Hepatocyte (in vitro differentiated cells): ENCODE results near the gene CEP131. TPM values are rescaled to one million over a fixed set of nuclear protein-coding genes. Genes with fewer than 3 reads are reported as not detected.

Experiments used
- DNase-seq: peaks from one replicate; pipeline ENCODE4 v3.0.0-alpha.2; 2016; ENCODE audit warnings: low spot score
- H2AFZ ChIP-seq: fragments of 200-600 bp; sonication (generic); 2 replicates; pipeline ENCODE4 v1.6.0; 2016; ENCODE audit warnings: antibody characterized with exemption, mild to moderate bottlenecking
- H3K27ac ChIP-seq: fragments of 200-600 bp; sonication (generic); 2 replicates; pipeline ENCODE4 v1.5.1; 2016; ENCODE audit warnings: mild to moderate bottlenecking
- H3K27me3 ChIP-seq: fragments of 200-600 bp; sonication (generic); 2 replicates; pipeline ENCODE4 v1.6.1; 2016
- H3K36me3 ChIP-seq: fragments of 200-600 bp; sonication (generic); replicated peaks from 2 replicates; pipeline ENCODE4 v1.5.1; 2016; ENCODE audit warnings: low read depth; ENCODE audit not compliant: insufficient read depth
- H3K4me1 ChIP-seq: fragments of 200-600 bp; sonication (generic); 2 replicates; pipeline ENCODE4 v1.5.1; 2016; ENCODE audit warnings: mild to moderate bottlenecking, moderate library complexity; ENCODE audit not compliant: insufficient read depth
- H3K4me2 ChIP-seq: fragments of 200-600 bp; sonication (generic); 2 replicates; pipeline ENCODE4 v1.6.0; 2016
- H3K4me3 ChIP-seq: fragments of 200-600 bp; sonication (generic); 2 replicates; pipeline ENCODE4 v1.5.1; 2016; ENCODE audit warnings: mild to moderate bottlenecking
- H3K79me2 ChIP-seq: fragments of 200-600 bp; sonication (generic); 2 replicates; pipeline ENCODE4 v1.6.0; 2017; ENCODE audit warnings: mild to moderate bottlenecking
- H3K9me2 ChIP-seq: fragments of 200-600 bp; sonication (generic); replicated peaks from 2 replicates; pipeline ENCODE4 v1.6.0; 2017; ENCODE audit warnings: mild to moderate bottlenecking; ENCODE audit not compliant: insufficient read depth
- H3K9me3 ChIP-seq: fragments of 200-600 bp; sonication (generic); 2 replicates; pipeline ENCODE4 v1.5.1; 2016; ENCODE audit warnings: low read depth, mild to moderate bottlenecking
- H4K20me1 ChIP-seq: fragments of 200-600 bp; sonication (generic); 2 replicates; pipeline ENCODE4 v1.6.0; 2016; ENCODE audit warnings: mild to moderate bottlenecking; ENCODE audit not compliant: insufficient read depth, poor library complexity, severe bottlenecking
- CTCF ChIP-seq: fragments of 200-600 bp; sonication (generic); IDR thresholded peaks from 2 replicates; pipeline ENCODE4 v1.5.1; 2016; ENCODE audit warnings: antibody characterized with exemption, mild to moderate bottlenecking; ENCODE audit not compliant: poor library complexity
- EZH2 ChIP-seq: fragments of 200-600 bp; sonication (generic); IDR thresholded peaks from 2 replicates; pipeline ENCODE4 v1.6.1; 2016; ENCODE audit warnings: antibody characterized with exemption, mild to moderate bottlenecking, borderline replicate concordance
- EZH2phosphoT487 ChIP-seq: fragments of 200-600 bp; sonication (generic); IDR thresholded peaks from one replicate; pipeline ENCODE4 v1.6.1; 2018; ENCODE audit warnings: antibody characterized with exemption, mild to moderate bottlenecking, low read depth, moderate library complexity; ENCODE audit not compliant: unreplicated experiment, severe bottlenecking
- WGBS: methylation state at CpG from one replicate; pipeline ENCODE4 v1.1.6; 2016; ENCODE audit warnings: low lambda C conversion rate; ENCODE audit errors: missing lambda C conversion rate; 5-methylcytosine and 5-hydroxymethylcytosine counted together
- polyA plus RNA-seq: library from polyadenylated mRNA; unstranded; fragments of >200 nt; fragmentation: Nextera tagmentation; extraction: Ambion mirVana; gene quantifications from 2 replicates; pipeline ENCODE4 v1.2.1, GENCODE V29; 2016
- total RNA-seq: library from RNA; depleted of rRNA; stranded (reverse); fragments of >200 nt; gene quantifications from 2 replicates; pipeline ENCODE4 v1.2.3, GENCODE V29; 2014

Gene CEP131
- total and polyA plus RNA-seq, 2 experiments from 2014 or later: 7.3 to 10.1 TPM

- H3K4me1 ChIP-seq: no peaks in the 10 kb centered on the region
- TF ChIP-seq EZH2phosphoT487: no peak
- TF ChIP-seq EZH2: no peak
- TF ChIP-seq CTCF: no peak
- WGBS: 90% methylated on average over 5 of the region's 5 CpGs
- H3K9me2 ChIP-seq: no peaks in the 10 kb centered on the region
- H3K4me3 ChIP-seq: no peak overlapping the region
- H3K27ac ChIP-seq: no peak overlapping the region
- DNase-seq: no peak
- no peaks in the 10 kb centered on the region for H4K20me1 ChIP-seq
- H3K9me3 ChIP-seq: no peaks in the 10 kb centered on the region
- H3K36me3 ChIP-seq: no peaks in the 10 kb centered on the region
- H3K79me2 ChIP-seq: no peaks in the 10 kb centered on the region
- H3K4me2 ChIP-seq: no peak overlapping the region
- H3K27me3 ChIP-seq: no peaks in the 10 kb centered on the region
- no peak overlapping the region for H2AFZ ChIP-seq
Observed at GRCh38 chr17:81182596-81182995, 40.2 kb downstream of the CEP131 start.

- Histone ChIP-seq H4K20me1 (no peaks in the 10 kb centered on the region), H3K9me3 (no peaks in the 10 kb centered on the region), H3K27ac (no peak overlapping the region), H3K79me2 (no peaks in the 10 kb centered on the region), H3K4me2 (no peak overlapping the region), H2AFZ (no peak overlapping the region), H3K4me1 (no peaks in the 10 kb centered on the region), H3K9me2 (no peaks in the 10 kb centered on the region), H3K4me3 (no peak overlapping the region), H3K36me3 (no peaks in the 10 kb centered on the region), H3K27me3 (no peaks in the 10 kb centered on the region)
- 96% methylated on average over 9 of the region's 19 CpGs for WGBS
- TF ChIP-seq CTCF (no peak), EZH2phosphoT487 (no peak), EZH2 (no peak)
- DNase-seq: no peak
Observed at GRCh38 chr17:81181811-81182185, 41.0 kb downstream of the CEP131 start.

- Histone ChIP-seq H3K36me3 (no peaks in the 10 kb centered on the region), H3K79me2 (no peaks in the 10 kb centered on the region), H4K20me1 (no peaks in the 10 kb centered on the region), H3K9me2 (no peaks in the 10 kb centered on the region), H2AFZ (no peak overlapping the region), H3K4me2 (no peak overlapping the region), H3K4me3 (no peak overlapping the region), H3K9me3 (no peaks in the 10 kb centered on the region), H3K4me1 (no peaks in the 10 kb centered on the region), H3K27ac (no peak overlapping the region), H3K27me3 (no peaks in the 10 kb centered on the region)
- WGBS: 94% methylated on average over 37 of the region's 49 CpGs
- TF ChIP-seq CTCF (no peak), EZH2 (no peak), EZH2phosphoT487 (no peak)
- DNase-seq: no peak
Observed at GRCh38 chr17:81180836-81181810, 41.6 kb downstream of the CEP131 start.
